Uterus (tissue), 4 donors: ENCODE results near the gene CAMSAP2. TPM values are rescaled to one million over a fixed set of nuclear protein-coding genes. Genes with fewer than 3 reads are reported as not detected.

Source experiments
- DNase-seq, 2 donors: peaks; one replicate each; pipeline ENCODE4 v3.0.0-alpha.2; 2019 to 2020
- H3K27ac ChIP-seq, 2 donors: fragments of 200-600 bp; sonication (generic); 1 replicate in 1 of 2; 2 replicates in 1 of 2; pipeline ENCODE4 v1.5.1; 2016 to 2018
- H3K27me3 ChIP-seq, 2 donors: fragments of 200-600 bp; sonication (generic); one replicate each; pipeline ENCODE4 v1.5.1; 2018 to 2019; ENCODE audit warnings: control low read depth in 1 of 2
- H3K36me3 ChIP-seq, 2 donors: fragments of 200-600 bp; sonication (generic); one replicate each; pipeline ENCODE4 v1.5.1; 2019; ENCODE audit warnings: control low read depth in 1 of 2
- H3K4me1 ChIP-seq, 2 donors: fragments of 200-600 bp; sonication (generic); one replicate each; pipeline ENCODE4 v1.5.1; 2018 to 2019; ENCODE audit warnings: control low read depth in 1 of 2
- H3K4me3 ChIP-seq, 2 donors: fragments of 200-600 bp; sonication (generic); 1 replicate in 1 of 2; 2 replicates in 1 of 2; pipeline ENCODE4 v1.5.1; 2018 to 2019; ENCODE audit warnings: mild to moderate bottlenecking in 1 of 2
- H3K9me3 ChIP-seq, 2 donors: fragments of 200-600 bp; sonication (generic); one replicate each; pipeline ENCODE4 v1.5.1; 2019; ENCODE audit warnings: control low read depth in 1 of 2
- CTCF ChIP-seq, 4 experiments: fragments of 200-600 bp in 2 of 4; fragments of 450-650 bp in 2 of 4; sonication (generic) in 2 of 4; IDR thresholded peaks; one replicate each; pipeline ENCODE4 v1.5.1; 2016 to 2019; ENCODE audit warnings: antibody characterized with exemption in 4 of 4, mild to moderate bottlenecking in 2 of 4, moderate library complexity in 1 of 4
- POLR2A ChIP-seq, 2 donors: fragments of 450-650 bp; IDR thresholded peaks; one replicate each; pipeline ENCODE4 v1.6.1; 2016; ENCODE audit warnings: antibody characterized with exemption in 2 of 2, mild to moderate bottlenecking in 1 of 2, moderate library complexity in 1 of 2
- intact Hi-C: fragments of 100-400 bp; cut with DNase I; formaldehyde crosslinking; loops from one replicate; pipeline ENCODE4 v1.15.1; 2023; ENCODE audit warnings: low total_unique reads
- total RNA-seq, 4 donors: library from RNA; depleted of rRNA in 3 of 4; stranded (reverse); fragments of >200 nt in 3 of 4; gene quantifications; one replicate each; pipeline versions ENCODE4 v1.1.0 to v1.2.4, GENCODE V29; 2014 to 2023
- donor health status: DM: yes; HTN: yes; CAD: no.

The CAMSAP2 gene
- total RNA-seq, 4 donors from 2014 or later = 31.0 to 64.8 (median 47.7) TPM

- intact Hi-C loops = no loop called here
- TF ChIP-seq POLR2A (IDR thresholded peaks at IDR 0.05) (no peak), CTCF (IDR thresholded peaks at IDR 0.05) (no peak)
- Histone ChIP-seq H3K9me3 (no peaks in the 10 kb centered on the region), H3K27me3 (peaks cover 8 to 9% of the 10 kb centered on the region in 2 donors), H3K4me1 (peaks cover 0 to 5% of the 10 kb centered on the region in 2 donors), H3K4me3 (no peak overlapping the region), H3K27ac (no peak overlapping the region), H3K36me3 (no peaks in the 10 kb centered on the region)
- DNase-seq = no peak
Measured at GRCh38 chr1:200888349-200888838, 149.7 kb downstream of the CAMSAP2 start.

GRCh38 chr1:200889571-200889970 lies 150.9 kb downstream of the CAMSAP2 start:
- Histone ChIP-seq H3K27ac (no peak overlapping the region), H3K4me3 (no peak overlapping the region), H3K4me1 (peaks cover 0 to 5% of the 10 kb centered on the region in 2 donors), H3K27me3 (peaks cover 8 to 9% of the 10 kb centered on the region in 2 donors), H3K36me3 (no peaks in the 10 kb centered on the region), H3K9me3 (no peaks in the 10 kb centered on the region)
- no peak for TF ChIP-seq CTCF (IDR thresholded peaks at IDR 0.05)
- no peak for TF ChIP-seq POLR2A (IDR thresholded peaks at IDR 0.05)
- no peak for DNase-seq
- intact Hi-C loops = no loop called here

GRCh38 chr1:200890027-200890426 lies 151.3 kb downstream of the CAMSAP2 start:
- DNase-seq = no peak
- Histone ChIP-seq H3K27me3 (peaks cover 8 to 9% of the 10 kb centered on the region in 2 donors), H3K27ac (no peak overlapping the region), H3K9me3 (no peaks in the 10 kb centered on the region), H3K4me1 (peaks cover 0 to 5% of the 10 kb centered on the region in 2 donors), H3K36me3 (no peaks in the 10 kb centered on the region), H3K4me3 (no peak overlapping the region)
- intact Hi-C loops = no loop called here
- no peak for TF ChIP-seq POLR2A (IDR thresholded peaks at IDR 0.05)
- no peak for TF ChIP-seq CTCF (IDR thresholded peaks at IDR 0.05)

GRCh38 chr1:200890818-200891773 lies 152.4 kb downstream of the CAMSAP2 start:
- Histone ChIP-seq H3K4me1 (peaks cover 0 to 5% of the 10 kb centered on the region in 2 donors), H3K9me3 (no peaks in the 10 kb centered on the region), H3K36me3 (no peaks in the 10 kb centered on the region), H3K27ac (no peak overlapping the region), H3K4me3 (peak overlapping the region; percentile 6 to 22), H3K27me3 (peaks cover 8 to 9% of the 10 kb centered on the region in 2 donors)
- no peak for DNase-seq
- intact Hi-C loops = no loop called here
- TF ChIP-seq POLR2A (IDR thresholded peaks at IDR 0.05) (no peak), CTCF (IDR thresholded peaks at IDR 0.05) (no peak)

- peaks cover 0 to 5% of the 10 kb centered on the region in 2 donors for H3K4me1 ChIP-seq
- H3K27ac ChIP-seq = no peak overlapping the region
- H3K36me3 ChIP-seq = no peaks in the 10 kb centered on the region
- intact Hi-C loops = no loop called here
- no peak overlapping the region for H3K4me3 ChIP-seq
- H3K9me3 ChIP-seq = no peaks in the 10 kb centered on the region
- DNase-seq = no peak
- TF ChIP-seq CTCF (IDR thresholded peaks at IDR 0.05) (no peak), POLR2A (IDR thresholded peaks at IDR 0.05) (no peak)
- peaks cover 8 to 9% of the 10 kb centered on the region in 2 donors for H3K27me3 ChIP-seq
Measured at GRCh38 chr1:200891774-200892157, 153.1 kb downstream of the CAMSAP2 start.
